Uterus (tissue), 2 donors: ENCODE data around the gene EVI5L.

Experiments used
- POLR2A ChIP-seq, 2 donors: fragments of 450-650 bp; IDR thresholded peaks; one replicate each; pipeline ENCODE4 v1.6.1; 2016; ENCODE audit warnings: antibody characterized with exemption in 2 of 2, mild to moderate bottlenecking in 1 of 2, moderate library complexity in 1 of 2
- TF ChIP-seq, protein P1 (sequence below), 4 experiments: fragments of 200-600 bp in 2 of 4; fragments of 450-650 bp in 2 of 4; sonication (generic) in 2 of 4; IDR thresholded peaks; one replicate each; pipeline ENCODE4 v1.5.1; 2016 to 2019; ENCODE audit warnings: antibody characterized with exemption in 4 of 4, mild to moderate bottlenecking in 2 of 4, moderate library complexity in 1 of 4

- no peak for TF ChIP-seq POLR2A (IDR thresholded peaks at IDR 0.05)
- TF ChIP-seq, protein P1, sequence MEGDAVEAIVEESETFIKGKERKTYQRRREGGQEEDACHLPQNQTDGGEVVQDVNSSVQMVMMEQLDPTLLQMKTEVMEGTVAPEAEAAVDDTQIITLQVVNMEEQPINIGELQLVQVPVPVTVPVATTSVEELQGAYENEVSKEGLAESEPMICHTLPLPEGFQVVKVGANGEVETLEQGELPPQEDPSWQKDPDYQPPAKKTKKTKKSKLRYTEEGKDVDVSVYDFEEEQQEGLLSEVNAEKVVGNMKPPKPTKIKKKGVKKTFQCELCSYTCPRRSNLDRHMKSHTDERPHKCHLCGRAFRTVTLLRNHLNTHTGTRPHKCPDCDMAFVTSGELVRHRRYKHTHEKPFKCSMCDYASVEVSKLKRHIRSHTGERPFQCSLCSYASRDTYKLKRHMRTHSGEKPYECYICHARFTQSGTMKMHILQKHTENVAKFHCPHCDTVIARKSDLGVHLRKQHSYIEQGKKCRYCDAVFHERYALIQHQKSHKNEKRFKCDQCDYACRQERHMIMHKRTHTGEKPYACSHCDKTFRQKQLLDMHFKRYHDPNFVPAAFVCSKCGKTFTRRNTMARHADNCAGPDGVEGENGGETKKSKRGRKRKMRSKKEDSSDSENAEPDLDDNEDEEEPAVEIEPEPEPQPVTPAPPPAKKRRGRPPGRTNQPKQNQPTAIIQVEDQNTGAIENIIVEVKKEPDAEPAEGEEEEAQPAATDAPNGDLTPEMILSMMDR (IDR thresholded peaks at IDR 0.05) = no peak
Measured at GRCh38 chr19:7849631-7849999, 19.6 kb downstream of the EVI5L start.
